HK-2 (cell line): ENCODE data around the gene CELSR1.

ENCODE experiments used
- DNase-seq: peaks from one replicate; pipeline ENCODE4 v3.0.0-alpha.2; 2018; ENCODE audit not compliant: unreplicated experiment

The CELSR1 gene

GRCh38 chr22:46449116-46449691 is 88.2 kb downstream of the CELSR1 start:
- DNase-seq: no peak

GRCh38 chr22:46448333-46448732 is 89.1 kb downstream of the CELSR1 start:
- no peak for DNase-seq

GRCh38 chr22:46447906-46448305 is 89.5 kb downstream of the CELSR1 start:
- no peak for DNase-seq

GRCh38 chr22:46446799-46447198 is 90.6 kb downstream of the CELSR1 start:
- no peak for DNase-seq

GRCh38 chr22:46445771-46446420 is 91.5 kb downstream of the CELSR1 start:
- no peak for DNase-seq

GRCh38 chr22:46444390-46444854 is 93.0 kb downstream of the CELSR1 start:
- no peak for DNase-seq

GRCh38 chr22:46443850-46444389 is 93.5 kb downstream of the CELSR1 start:
- DNase-seq: no peak

GRCh38 chr22:46442217-46442853 is 95.1 kb downstream of the CELSR1 start:
- no peak for DNase-seq

- no peak for DNase-seq
These were observed 97.6 kb downstream of the CELSR1 start for GRCh38 chr22:46439576-46440465.

GRCh38 chr22:46439111-46439510 is 98.3 kb downstream of the CELSR1 start:
- no peak for DNase-seq

GRCh38 chr22:46437671-46438440 is 99.6 kb downstream of the CELSR1 start:
- no peak for DNase-seq

- DNase-seq: no peak
These were observed 100.7 kb downstream of the CELSR1 start for GRCh38 chr22:46436595-46437175.

- no peak for DNase-seq
These were observed 104.1 kb downstream of the CELSR1 start for GRCh38 chr22:46433318-46433717.

- no peak for DNase-seq
These were observed 105.0 kb downstream of the CELSR1 start for GRCh38 chr22:46432164-46433068.

- no peak for DNase-seq
These were observed 106.2 kb downstream of the CELSR1 start for GRCh38 chr22:46430961-46431838.

GRCh38 chr22:46429325-46429853 is 108.0 kb downstream of the CELSR1 start:
- no peak for DNase-seq

- DNase-seq: no peak
These were observed 108.7 kb downstream of the CELSR1 start for GRCh38 chr22:46428602-46429324.

GRCh38 chr22:46428171-46428570 is 109.2 kb downstream of the CELSR1 start:
- no peak for DNase-seq
